HG03460 (cell line): ENCODE results near the gene KNDC1.

Experiments used
- ATAC-seq: cut with Tn5 transposase; IDR thresholded peaks from one replicate; pipeline ENCODE4 v1.9.1; 2021; ENCODE audit not compliant: unreplicated experiment

The KNDC1 gene

GRCh38 chr10:133237588-133238465, 77.8 kb downstream of the KNDC1 start, which contains the start of gene VENTX:
VENTX (plus strand) TSS chr10:133237855; CDS start chr10:133237915, 60 bp downstream.
- no peak for ATAC-seq

- ATAC-seq = no peak
Measured at GRCh38 chr10:133238466-133238804, 78.4 kb downstream of the KNDC1 start.

- no peak for ATAC-seq
Measured at GRCh38 chr10:133239990-133240389, 80.0 kb downstream of the KNDC1 start.

GRCh38 chr10:133241501-133242205, 81.6 kb downstream of the KNDC1 start:
- ATAC-seq = peak; percentile 44

- no peak for ATAC-seq
Measured at GRCh38 chr10:133242611-133243356, 82.8 kb downstream of the KNDC1 start.

GRCh38 chr10:133243593-133243992, 83.6 kb downstream of the KNDC1 start:
- no peak for ATAC-seq

- no peak for ATAC-seq
Measured at GRCh38 chr10:133245439-133246235, 85.6 kb downstream of the KNDC1 start.

- ATAC-seq = no peak
Measured at GRCh38 chr10:133246236-133246626, 86.2 kb downstream of the KNDC1 start.

- no peak for ATAC-seq
Measured at GRCh38 chr10:133247681-133248333, 87.8 kb downstream of the KNDC1 start.

GRCh38 chr10:133248334-133248715, 88.3 kb downstream of the KNDC1 start:
- ATAC-seq = no peak

- ATAC-seq = no peak
Measured at GRCh38 chr10:133249094-133249780, 89.2 kb downstream of the KNDC1 start.

GRCh38 chr10:133249975-133250754, 90.1 kb downstream of the KNDC1 start:
- no peak for ATAC-seq

- no peak for ATAC-seq
Measured at GRCh38 chr10:133251388-133252222, 91.6 kb downstream of the KNDC1 start.

- no peak for ATAC-seq
Measured at GRCh38 chr10:133252223-133252552, 92.2 kb downstream of the KNDC1 start.

- ATAC-seq = no peak
Measured at GRCh38 chr10:133253361-133253955, 93.4 kb downstream of the KNDC1 start.

GRCh38 chr10:133254421-133255120, 94.6 kb downstream of the KNDC1 start:
- no peak for ATAC-seq

- no peak for ATAC-seq
Measured at GRCh38 chr10:133255323-133255722, 95.3 kb downstream of the KNDC1 start.
